HepG2 (cell line): Measurements from ENCODE around the gene PTGES. TPM values are rescaled to one million over a fixed set of nuclear protein-coding genes. Genes with fewer than 3 reads are reported as not detected.

ENCODE experiments used
- ATAC-seq: fragments of 200-7000 bp; cut with Tn5 transposase; 3 replicates; pipeline ENCODE4 v1.9.1; 2020; ENCODE audit warnings: mild to moderate bottlenecking, moderate library complexity
- BruUV-seq: library from RNA; stranded (reverse); fragments of 400-500 nt; replicated peaks from 2 replicates; lab custom pipeline; 2021; lab: Mats Ljungman, UMichigan
- CTCF ChIA-PET: fragments of 300-600 bp; formaldehyde crosslinking; extraction: SDS; loops from one replicate; lab custom pipeline; 2021; ENCODE audit warnings: low total read pairs, inconsistent platforms, low intra/inter-chr PET ratio; lab: Yijun Ruan, JAX
- POLR2A ChIA-PET: fragments of 350-600 bp; sonication (Branson Sonifier 250); formaldehyde crosslinking; loops from one replicate; lab custom pipeline; 2020; ENCODE audit warnings: antibody characterized with exemption, inconsistent platforms; lab: Yijun Ruan, JAX
- DNase-seq: peaks from one replicate; pipeline ENCODE4 v3.0.0-alpha.2; 2015; ENCODE audit warnings: low spot score
- FAIRE-seq: peaks from 3 replicates; lab custom pipeline; 2011; peaks lifted over from hg19 to GRCh38; lab: Jason Lieb, UNC
- H2AFZ ChIP-seq: one replicate; pipeline ENCODE4 v1.6.1; 2011; ENCODE audit warnings: low read length, inconsistent platforms
- H3K27ac ChIP-seq: fragments of 300-600 bp; 3 replicates; pipeline ENCODE4 v1.8.0; 2011; ENCODE audit warnings: mixed run types, mild to moderate bottlenecking, mixed read lengths, low read length, inconsistent platforms; ENCODE audit not compliant: insufficient read depth; ENCODE audit errors: extremely low read length
- H3K27me3 ChIP-seq, 2 experiments: fragments of 200-600 bp in 1 of 2; 2 replicates in 1 of 2; 3 replicates in 1 of 2; pipeline versions ENCODE4 v1.6.0 to v1.8.0; 2011; ENCODE audit warnings: low read length in 2 of 2, mild to moderate bottlenecking in 2 of 2, moderate library complexity in 2 of 2, inconsistent platforms in 1 of 2; ENCODE audit not compliant: insufficient read depth in 2 of 2, control insufficient read depth in 1 of 2
- H3K36me3 ChIP-seq, 2 experiments: fragments of 200-600 bp in 1 of 2; replicated peaks in 1 of 2; 2 replicates in 1 of 2; 3 replicates in 1 of 2; pipeline versions ENCODE4 v1.5.1 to v1.8.0; 2011; ENCODE audit warnings: low read length in 2 of 2, inconsistent platforms in 1 of 2; ENCODE audit not compliant: insufficient read depth in 2 of 2, control insufficient read depth in 1 of 2
- H3K4me1 ChIP-seq: 2 replicates; pipeline ENCODE4 v1.5.1; 2012; ENCODE audit warnings: low read length, inconsistent platforms; ENCODE audit not compliant: insufficient read depth
- H3K4me2 ChIP-seq: 2 replicates; pipeline ENCODE4 v1.6.0; 2011; ENCODE audit warnings: low read depth, low read length, inconsistent platforms
- H3K4me3 ChIP-seq, 3 experiments: fragments of 200-600 bp in 1 of 3; sonication (generic), shearing (Covaris generic) in 1 of 3; replicated peaks in 1 of 3; 2 replicates each; pipeline ENCODE4 v1.5.1; 2011 to 2016; ENCODE audit warnings: low read length in 3 of 3, inconsistent platforms in 2 of 3, low read depth in 2 of 3, mild to moderate bottlenecking in 2 of 3, control low read depth in 1 of 3, mixed read lengths in 1 of 3; ENCODE audit not compliant: insufficient read depth in 1 of 3
- H3K79me2 ChIP-seq: one replicate; pipeline ENCODE4 v1.6.1; 2011; ENCODE audit warnings: low read length, inconsistent platforms; ENCODE audit not compliant: insufficient read depth
- H3K9ac ChIP-seq: 2 replicates; pipeline ENCODE4 v1.6.0; 2011; ENCODE audit warnings: mild to moderate bottlenecking, low read depth, low read length, inconsistent platforms; ENCODE audit not compliant: insufficient read depth
- H3K9me3 ChIP-seq: 2 replicates; pipeline ENCODE4 v1.5.1; 2012; ENCODE audit warnings: mild to moderate bottlenecking, low read length
- H4K20me1 ChIP-seq: 2 replicates; pipeline ENCODE4 v1.6.0; 2011; ENCODE audit warnings: inconsistent platforms, mild to moderate bottlenecking, low read length, moderate library complexity; ENCODE audit not compliant: insufficient read depth
- CREB1 ChIP-seq, 2 experiments: fragments of 450-650 bp in 1 of 2; IDR thresholded peaks; 2 replicates each; pipeline ENCODE4 v1.6.1; 2016 to 2017; ENCODE audit warnings: control low read depth in 1 of 2, mild to moderate bottlenecking in 1 of 2, missing compliant biosample characterization in 1 of 2, missing genetic modification characterization in 1 of 2
- MATR3 ChIP-seq: sonication (generic); formaldehyde crosslinking; IDR thresholded peaks from 2 replicates; pipeline ENCODE4 v1.4.0; 2020; ENCODE audit warnings: missing genetic modification reagents
- POLR2AphosphoS5 ChIP-seq: IDR thresholded peaks from 2 replicates; pipeline ENCODE4 v1.6.1; 2012; ENCODE audit warnings: low read depth, low read length
- ZNF180 ChIP-seq: sonication (generic); formaldehyde crosslinking; IDR thresholded peaks from 2 replicates; pipeline ENCODE4 v1.4.0; 2020; ENCODE audit warnings: low read depth, missing genetic modification reagents, borderline replicate concordance
- ZNF670 ChIP-seq: sonication (generic); formaldehyde crosslinking; IDR thresholded peaks from 2 replicates; pipeline ENCODE4 v1.8.0; 2022; ENCODE audit warnings: mild to moderate bottlenecking, missing genetic modification reagents, borderline replicate concordance
- ZNF720 ChIP-seq: sonication (generic); formaldehyde crosslinking; IDR thresholded peaks from 2 replicates; pipeline ENCODE4 v1.4.0; 2020; ENCODE audit warnings: missing genetic modification reagents
- ZNF749 ChIP-seq: sonication (generic); formaldehyde crosslinking; IDR thresholded peaks from 2 replicates; pipeline ENCODE4 v1.8.0; 2022; ENCODE audit warnings: mild to moderate bottlenecking, missing genetic modification reagents, moderate library complexity, borderline replicate concordance
- ZSCAN31 ChIP-seq: sonication (generic); formaldehyde crosslinking; IDR thresholded peaks from 2 replicates; pipeline ENCODE4 v1.5.0; 2020; ENCODE audit warnings: low read depth, mild to moderate bottlenecking, missing genetic modification reagents
- WGBS: methylation state at CpG from one replicate; pipeline ENCODE4 v1.1.6; 2017; ENCODE audit warnings: low lambda C conversion rate; 5-methylcytosine and 5-hydroxymethylcytosine counted together
- in situ Hi-C: cut with HindIII; loops from 2 replicates; pipeline ENCODE4 v1.10.0; 2017; ENCODE audit warnings: low pct_unique_long_range_greater_than_20kb; ENCODE audit not compliant: extremely low pct_ligation_motif_present
- intact Hi-C: fragments of 100-400 bp; cut with micrococcal nuclease; formaldehyde crosslinking; loops from one replicate; pipeline ENCODE4 v1.10.0; 2022; ENCODE audit not compliant: unreplicated experiment
- polyA plus RNA-seq, 8 experiments: library from polyadenylated mRNA; depleted of rRNA in 3 of 8; stranded (reverse) in 7 of 8; unstranded in 1 of 8; fragments of >200 nt; fragmentation: Illumina TruSeq in 4 of 8; extraction: Trizol in 4 of 8; gene quantifications; 2 replicates each; pipeline versions ENCODE4 v1.2.1 to v1.2.3, GENCODE V29; 2011 to 2016; ENCODE audit warnings: low read depth in 4 of 8, missing spikeins in 1 of 8, mixed read lengths in 1 of 8; ENCODE audit not compliant: insufficient read depth in 1 of 8
- total RNA-seq, 5 experiments: library from RNA; depleted of rRNA; stranded (reverse); fragments of >200 nt; fragmentation: Illumina TruSeq; extraction: Trizol; gene quantifications; 2 replicates each; pipeline ENCODE4 v1.2.3, GENCODE V29; 2016; ENCODE audit warnings: low read depth in 1 of 5
- TF ChIP-seq, protein P1 (sequence below): IDR thresholded peaks from 2 replicates; pipeline ENCODE4 v1.6.1; 2012; ENCODE audit warnings: low read length, improper control_type of control experiment
- TF ChIP-seq, protein P2 (sequence below): sonication (generic); formaldehyde crosslinking; IDR thresholded peaks from 2 replicates; pipeline ENCODE4 v1.4.0; 2020; ENCODE audit warnings: missing genetic modification reagents
- TF ChIP-seq, protein P3 (sequence below): sonication (generic); formaldehyde crosslinking; IDR thresholded peaks from 2 replicates; pipeline ENCODE4 v1.4.0; 2020; ENCODE audit warnings: mild to moderate bottlenecking, missing genetic modification reagents
- TF ChIP-seq, protein P4 (sequence below): sonication (generic); formaldehyde crosslinking; IDR thresholded peaks from 2 replicates; pipeline ENCODE4 v1.4.0; 2020; ENCODE audit warnings: missing genetic modification reagents, borderline replicate concordance

PTGES gene
- total and polyA plus RNA-seq, 2 of the 13 experiments (the other 11 are each of a cell fraction or from before 2014, with no cell fraction given), result 0.07 TPM; not detected in 1

DNA sequence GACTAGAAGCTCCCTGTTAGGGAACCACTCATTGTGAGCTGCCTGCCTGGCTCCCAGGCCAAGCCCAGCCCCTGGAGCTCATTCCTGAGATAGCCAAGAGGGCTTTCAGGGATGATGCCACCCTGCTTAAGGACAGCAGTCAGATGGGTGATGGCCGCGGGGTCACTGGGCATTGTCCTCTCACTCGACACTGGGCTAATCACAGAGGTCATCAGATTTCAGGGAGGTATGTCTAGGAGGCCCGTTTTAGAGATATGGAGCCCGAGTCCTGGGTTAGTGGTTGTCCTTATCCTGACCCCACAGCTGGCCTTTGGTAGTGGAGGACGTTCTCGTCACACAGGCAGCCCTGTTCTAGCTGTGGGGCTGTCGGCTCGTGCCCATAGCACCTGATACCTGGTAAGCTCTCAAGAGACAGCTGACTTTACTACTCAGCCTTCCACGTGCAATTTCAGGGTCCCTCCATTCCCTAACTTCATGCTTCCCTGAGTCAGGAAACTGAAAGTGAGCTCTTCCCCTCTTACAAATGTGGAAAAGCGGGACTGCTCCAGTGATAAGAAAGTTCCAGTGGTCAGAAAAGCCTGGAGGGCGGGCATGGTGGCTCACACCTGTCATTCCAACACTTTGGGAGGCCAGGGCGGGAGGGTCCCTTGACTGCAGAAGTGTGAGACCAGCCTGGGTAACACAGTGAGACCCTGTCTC is 7.1 kb upstream of the PTGES start (continued):
- TF ChIP-seq, protein P1, sequence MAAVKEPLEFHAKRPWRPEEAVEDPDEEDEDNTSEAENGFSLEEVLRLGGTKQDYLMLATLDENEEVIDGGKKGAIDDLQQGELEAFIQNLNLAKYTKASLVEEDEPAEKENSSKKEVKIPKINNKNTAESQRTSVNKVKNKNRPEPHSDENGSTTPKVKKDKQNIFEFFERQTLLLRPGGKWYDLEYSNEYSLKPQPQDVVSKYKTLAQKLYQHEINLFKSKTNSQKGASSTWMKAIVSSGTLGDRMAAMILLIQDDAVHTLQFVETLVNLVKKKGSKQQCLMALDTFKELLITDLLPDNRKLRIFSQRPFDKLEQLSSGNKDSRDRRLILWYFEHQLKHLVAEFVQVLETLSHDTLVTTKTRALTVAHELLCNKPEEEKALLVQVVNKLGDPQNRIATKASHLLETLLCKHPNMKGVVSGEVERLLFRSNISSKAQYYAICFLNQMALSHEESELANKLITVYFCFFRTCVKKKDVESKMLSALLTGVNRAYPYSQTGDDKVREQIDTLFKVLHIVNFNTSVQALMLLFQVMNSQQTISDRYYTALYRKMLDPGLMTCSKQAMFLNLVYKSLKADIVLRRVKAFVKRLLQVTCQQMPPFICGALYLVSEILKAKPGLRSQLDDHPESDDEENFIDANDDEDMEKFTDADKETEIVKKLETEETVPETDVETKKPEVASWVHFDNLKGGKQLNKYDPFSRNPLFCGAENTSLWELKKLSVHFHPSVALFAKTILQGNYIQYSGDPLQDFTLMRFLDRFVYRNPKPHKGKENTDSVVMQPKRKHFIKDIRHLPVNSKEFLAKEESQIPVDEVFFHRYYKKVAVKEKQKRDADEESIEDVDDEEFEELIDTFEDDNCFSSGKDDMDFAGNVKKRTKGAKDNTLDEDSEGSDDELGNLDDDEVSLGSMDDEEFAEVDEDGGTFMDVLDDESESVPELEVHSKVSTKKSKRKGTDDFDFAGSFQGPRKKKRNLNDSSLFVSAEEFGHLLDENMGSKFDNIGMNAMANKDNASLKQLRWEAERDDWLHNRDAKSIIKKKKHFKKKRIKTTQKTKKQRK, result no peak
- no peak for TF ChIP-seq MATR3 (CRISPR knock-in tag)
- no peak for TF ChIP-seq POLR2AphosphoS5

DNA sequence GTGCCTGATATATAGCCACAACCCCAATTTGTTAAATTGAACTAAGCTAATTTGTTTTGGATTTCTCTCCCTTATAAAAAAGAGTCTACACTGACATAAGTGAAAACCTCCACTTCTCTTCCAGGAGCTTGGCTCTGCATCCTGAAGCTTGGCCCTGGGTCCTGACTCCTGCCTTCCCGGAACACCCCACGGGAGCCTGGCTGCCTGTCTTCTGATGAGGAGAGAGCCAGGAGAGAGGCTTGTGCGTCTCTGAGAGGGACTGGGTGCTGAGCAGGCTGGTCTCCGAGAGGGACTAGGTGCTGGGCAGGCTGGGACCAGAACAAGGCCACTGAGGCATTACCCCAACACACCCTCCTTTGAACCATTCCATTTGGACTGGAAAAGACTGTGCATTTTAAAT is 6.5 kb upstream of the PTGES start:
- BruUV-seq, result no TSS peak
- 6% methylated on average over 2 of the region's 4 CpGs for WGBS
- no peaks in the 10 kb centered on the region for H3K79me2 ChIP-seq
- H3K36me3 ChIP-seq, result no peaks in the 10 kb centered on the region
- H4K20me1 ChIP-seq, result no peaks in the 10 kb centered on the region
- ATAC-seq, result no peak
- no peak for DNase-seq
- no peak overlapping the region for H2AFZ ChIP-seq
- in situ Hi-C loops (no loop called here), intact Hi-C loops (no loop called here)
- no peak overlapping the region for H3K4me2 ChIP-seq
- H3K27ac ChIP-seq, result no peak overlapping the region
- peaks cover 5 to 26% of the 10 kb centered on the region in 2 experiments for H3K27me3 ChIP-seq
- POLR2A ChIA-PET, result no interaction called here
- H3K9me3 ChIP-seq, result no peaks in the 10 kb centered on the region
- TF ChIP-seq ZNF720 (CRISPR knock-in tag), result no peak
- TF ChIP-seq, protein P2, sequence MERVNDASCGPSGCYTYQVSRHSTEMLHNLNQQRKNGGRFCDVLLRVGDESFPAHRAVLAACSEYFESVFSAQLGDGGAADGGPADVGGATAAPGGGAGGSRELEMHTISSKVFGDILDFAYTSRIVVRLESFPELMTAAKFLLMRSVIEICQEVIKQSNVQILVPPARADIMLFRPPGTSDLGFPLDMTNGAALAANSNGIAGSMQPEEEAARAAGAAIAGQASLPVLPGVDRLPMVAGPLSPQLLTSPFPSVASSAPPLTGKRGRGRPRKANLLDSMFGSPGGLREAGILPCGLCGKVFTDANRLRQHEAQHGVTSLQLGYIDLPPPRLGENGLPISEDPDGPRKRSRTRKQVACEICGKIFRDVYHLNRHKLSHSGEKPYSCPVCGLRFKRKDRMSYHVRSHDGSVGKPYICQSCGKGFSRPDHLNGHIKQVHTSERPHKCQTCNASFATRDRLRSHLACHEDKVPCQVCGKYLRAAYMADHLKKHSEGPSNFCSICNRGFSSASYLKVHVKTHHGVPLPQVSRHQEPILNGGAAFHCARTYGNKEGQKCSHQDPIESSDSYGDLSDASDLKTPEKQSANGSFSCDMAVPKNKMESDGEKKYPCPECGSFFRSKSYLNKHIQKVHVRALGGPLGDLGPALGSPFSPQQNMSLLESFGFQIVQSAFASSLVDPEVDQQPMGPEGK (CRISPR knock-in tag), result no peak
- TF ChIP-seq, protein P3, sequence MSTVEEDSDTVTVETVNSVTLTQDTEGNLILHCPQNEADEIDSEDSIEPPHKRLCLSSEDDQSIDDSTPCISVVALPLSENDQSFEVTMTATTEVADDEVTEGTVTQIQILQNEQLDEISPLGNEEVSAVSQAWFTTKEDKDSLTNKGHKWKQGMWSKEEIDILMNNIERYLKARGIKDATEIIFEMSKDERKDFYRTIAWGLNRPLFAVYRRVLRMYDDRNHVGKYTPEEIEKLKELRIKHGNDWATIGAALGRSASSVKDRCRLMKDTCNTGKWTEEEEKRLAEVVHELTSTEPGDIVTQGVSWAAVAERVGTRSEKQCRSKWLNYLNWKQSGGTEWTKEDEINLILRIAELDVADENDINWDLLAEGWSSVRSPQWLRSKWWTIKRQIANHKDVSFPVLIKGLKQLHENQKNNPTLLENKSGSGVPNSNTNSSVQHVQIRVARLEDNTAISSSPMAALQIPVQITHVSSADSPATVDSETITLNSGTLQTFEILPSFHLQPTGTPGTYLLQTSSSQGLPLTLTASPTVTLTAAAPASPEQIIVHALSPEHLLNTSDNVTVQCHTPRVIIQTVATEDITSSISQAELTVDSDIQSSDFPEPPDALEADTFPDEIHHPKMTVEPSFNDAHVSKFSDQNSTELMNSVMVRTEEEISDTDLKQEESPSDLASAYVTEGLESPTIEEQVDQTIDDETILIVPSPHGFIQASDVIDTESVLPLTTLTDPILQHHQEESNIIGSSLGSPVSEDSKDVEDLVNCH (CRISPR knock-in tag), result no peak
- TF ChIP-seq, protein P4, sequence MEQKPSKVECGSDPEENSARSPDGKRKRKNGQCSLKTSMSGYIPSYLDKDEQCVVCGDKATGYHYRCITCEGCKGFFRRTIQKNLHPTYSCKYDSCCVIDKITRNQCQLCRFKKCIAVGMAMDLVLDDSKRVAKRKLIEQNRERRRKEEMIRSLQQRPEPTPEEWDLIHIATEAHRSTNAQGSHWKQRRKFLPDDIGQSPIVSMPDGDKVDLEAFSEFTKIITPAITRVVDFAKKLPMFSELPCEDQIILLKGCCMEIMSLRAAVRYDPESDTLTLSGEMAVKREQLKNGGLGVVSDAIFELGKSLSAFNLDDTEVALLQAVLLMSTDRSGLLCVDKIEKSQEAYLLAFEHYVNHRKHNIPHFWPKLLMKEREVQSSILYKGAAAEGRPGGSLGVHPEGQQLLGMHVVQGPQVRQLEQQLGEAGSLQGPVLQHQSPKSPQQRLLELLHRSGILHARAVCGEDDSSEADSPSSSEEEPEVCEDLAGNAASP (CRISPR knock-in tag), result no peak
- TF ChIP-seq CREB1 (IDR thresholded peaks at IDR 0.05), result no peak
- no peak for TF ChIP-seq CREB1 (CRISPR knock-in tag; IDR thresholded peaks at IDR 0.05)
- TF ChIP-seq ZNF749 (CRISPR knock-in tag), result no peak
- TF ChIP-seq ZSCAN31 (CRISPR knock-in tag), result no peak
- no peak for TF ChIP-seq ZNF670 (CRISPR knock-in tag)
- no peak for TF ChIP-seq ZNF180 (CRISPR knock-in tag)
- H3K4me3 ChIP-seq, result no peak overlapping the region
- no peak for FAIRE-seq
- H3K4me1 ChIP-seq, result peaks cover 26% of the 10 kb centered on the region
- H3K9ac ChIP-seq, result no peak overlapping the region
- CTCF ChIA-PET, result no interaction called here
